NCI-H1694 (cell line): Measurements from ENCODE around the gene NTNG1.
"Not testable (repeated sequence)": the region's sequence is repeated elsewhere in the genome, so short reads cannot be mapped to it uniquely, and the experiment has no call there.

ENCODE experiments used
- DNase-seq: peaks from one replicate; lab custom pipeline; 2025; lab: John Stamatoyannopoulos, UW

The NTNG1 gene

GRCh38 chr1:107198561-107198960, 57.7 kb downstream of the NTNG1 start:
- DNase-seq: no peak

GRCh38 chr1:107200631-107201030, 59.8 kb downstream of the NTNG1 start:
- DNase-seq: no peak

- DNase-seq: no peak
These were observed 61.2 kb downstream of the NTNG1 start for GRCh38 chr1:107202007-107202406.

GRCh38 chr1:107213225-107213624, 72.4 kb downstream of the NTNG1 start:
- DNase-seq: no peak

- DNase-seq: no peak
These were observed 79.2 kb downstream of the NTNG1 start for GRCh38 chr1:107220036-107220435.

GRCh38 chr1:107225706-107226105, 84.9 kb downstream of the NTNG1 start:
- no peak for DNase-seq

GRCh38 chr1:107228704-107229371, 88.0 kb downstream of the NTNG1 start:
- DNase-seq: no peak

- DNase-seq: no peak
These were observed 88.9 kb downstream of the NTNG1 start for GRCh38 chr1:107229711-107230110.

GRCh38 chr1:107230121-107230520, 89.3 kb downstream of the NTNG1 start:
- no peak for DNase-seq

- DNase-seq: no peak
These were observed 90.5 kb downstream of the NTNG1 start for GRCh38 chr1:107231291-107231690.

- no peak for DNase-seq
These were observed 91.6 kb downstream of the NTNG1 start for GRCh38 chr1:107232426-107232825.

GRCh38 chr1:107236760-107237159, 95.9 kb downstream of the NTNG1 start:
- not testable (repeated sequence) for DNase-seq

GRCh38 chr1:107243461-107243860, 102.6 kb downstream of the NTNG1 start:
- DNase-seq: no peak

GRCh38 chr1:107244709-107245500, 104.1 kb downstream of the NTNG1 start:
- DNase-seq: no peak

- no peak for DNase-seq
These were observed 106.0 kb downstream of the NTNG1 start for GRCh38 chr1:107246775-107247345.

GRCh38 chr1:107247679-107248078, 106.8 kb downstream of the NTNG1 start:
- DNase-seq: no peak

- no peak for DNase-seq
These were observed 109.3 kb downstream of the NTNG1 start for GRCh38 chr1:107250169-107250568.

- DNase-seq: no peak
These were observed 110.2 kb downstream of the NTNG1 start for GRCh38 chr1:107251083-107251482.

GRCh38 chr1:107251839-107252238, 111.0 kb downstream of the NTNG1 start:
- DNase-seq: no peak

GRCh38 chr1:107252271-107252670, 111.4 kb downstream of the NTNG1 start:
- no peak for DNase-seq

GRCh38 chr1:107254306-107254705, 113.5 kb downstream of the NTNG1 start:
- no peak for DNase-seq

- no peak for DNase-seq
These were observed 114.6 kb downstream of the NTNG1 start for GRCh38 chr1:107255469-107255868.
